Right atrium auricular region (tissue), 2 donors: ENCODE results near the gene PIGU. TPM values are rescaled to one million over a fixed set of nuclear protein-coding genes. Genes with fewer than 3 reads are reported as not detected.

Experiments used
- DNase-seq: peaks from one replicate; pipeline ENCODE4 v3.0.0-alpha.2; 2019; ENCODE audit warnings: low spot score
- H3K27ac ChIP-seq, 2 donors: fragments of 200-600 bp; sonication (generic); 1 replicate in 1 of 2; 2 replicates in 1 of 2; pipeline ENCODE4 v1.5.1; 2016 to 2019
- H3K27me3 ChIP-seq, 2 donors: fragments of 200-600 bp; sonication (generic); one replicate each; pipeline versions ENCODE4 v1.5.1 to v1.6.0; 2017 to 2019
- H3K36me3 ChIP-seq: fragments of 200-600 bp; sonication (generic); one replicate; pipeline ENCODE4 v1.5.1; 2016
- H3K4me1 ChIP-seq, 2 donors: fragments of 200-600 bp; sonication (generic); one replicate each; pipeline versions ENCODE4 v1.5.1 to v1.6.0; 2017 to 2019
- H3K4me3 ChIP-seq, 2 donors: fragments of 200-600 bp; sonication (generic); 1 replicate in 1 of 2; 2 replicates in 1 of 2; pipeline ENCODE4 v1.5.1; 2017 to 2019; ENCODE audit warnings: mild to moderate bottlenecking in 1 of 2, moderate library complexity in 1 of 2
- H3K9me3 ChIP-seq, 2 donors: fragments of 200-600 bp; sonication (generic); one replicate each; pipeline ENCODE4 v1.5.1; 2019
- total RNA-seq, 2 donors: library from RNA; depleted of rRNA; stranded (reverse); fragments of >200 nt; gene quantifications; one replicate each; pipeline ENCODE4 v1.1.0, GENCODE V29; 2016
- TF ChIP-seq, protein P1 (sequence below), 2 donors: fragments of 200-600 bp; sonication (generic); IDR thresholded peaks; one replicate each; pipeline ENCODE4 v1.5.1; 2019; ENCODE audit warnings: antibody characterized with exemption in 2 of 2

The PIGU gene
- total RNA-seq, 2 donors from 2014 or later = 16.6 to 17.7 TPM

DNA sequence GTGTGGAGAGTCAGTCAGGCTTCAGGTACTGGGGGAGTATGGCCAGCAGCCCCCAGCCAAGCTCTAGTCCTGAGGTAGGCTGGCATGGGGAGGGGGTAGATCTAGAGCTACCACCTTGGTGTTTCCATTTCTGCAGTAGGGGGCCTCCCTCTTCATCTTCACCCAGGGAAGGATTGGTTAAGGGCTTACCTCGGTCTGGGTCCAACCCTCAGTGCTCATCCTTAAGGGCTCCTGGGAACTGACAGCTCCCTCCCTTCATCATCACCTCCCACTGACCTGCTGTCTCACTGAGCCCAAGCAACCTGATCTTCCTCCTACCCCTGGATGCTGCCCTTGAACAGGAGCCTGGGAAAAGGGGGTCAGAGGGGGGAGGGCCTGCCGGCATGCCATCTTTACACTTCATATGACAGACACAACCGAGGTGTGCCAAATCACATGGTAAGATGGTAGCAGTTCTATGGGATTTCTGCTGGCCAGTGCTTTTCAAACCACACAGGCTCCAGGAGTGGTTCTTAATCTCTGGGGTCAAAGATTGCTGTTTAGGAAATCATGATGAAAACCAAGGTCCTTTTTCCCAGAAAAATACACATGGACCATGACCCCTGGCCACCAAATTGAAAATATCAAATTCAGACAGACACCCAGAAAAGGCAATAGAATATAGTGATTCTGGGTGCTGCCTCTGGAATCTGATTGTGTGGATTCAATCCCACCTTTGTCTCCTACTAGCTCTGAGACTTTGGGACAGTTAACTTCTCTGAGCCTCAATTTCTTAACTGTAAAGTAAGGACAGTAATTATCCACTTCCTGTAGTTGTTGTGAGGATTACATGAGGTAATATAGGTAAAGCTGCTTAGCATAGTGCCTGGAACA, 30.3 kb upstream of the PIGU start:
- Histone ChIP-seq H3K27ac (peak overlapping the region; percentile 100), H3K4me1 (peaks cover 0 to 67% of the 10 kb centered on the region in 2 donors), H3K4me3 (no peak overlapping the region), H3K36me3 (peaks cover 17% of the 10 kb centered on the region), H3K27me3 (no peaks in the 10 kb centered on the region), H3K9me3 (no peaks in the 10 kb centered on the region)
- TF ChIP-seq, protein P1, sequence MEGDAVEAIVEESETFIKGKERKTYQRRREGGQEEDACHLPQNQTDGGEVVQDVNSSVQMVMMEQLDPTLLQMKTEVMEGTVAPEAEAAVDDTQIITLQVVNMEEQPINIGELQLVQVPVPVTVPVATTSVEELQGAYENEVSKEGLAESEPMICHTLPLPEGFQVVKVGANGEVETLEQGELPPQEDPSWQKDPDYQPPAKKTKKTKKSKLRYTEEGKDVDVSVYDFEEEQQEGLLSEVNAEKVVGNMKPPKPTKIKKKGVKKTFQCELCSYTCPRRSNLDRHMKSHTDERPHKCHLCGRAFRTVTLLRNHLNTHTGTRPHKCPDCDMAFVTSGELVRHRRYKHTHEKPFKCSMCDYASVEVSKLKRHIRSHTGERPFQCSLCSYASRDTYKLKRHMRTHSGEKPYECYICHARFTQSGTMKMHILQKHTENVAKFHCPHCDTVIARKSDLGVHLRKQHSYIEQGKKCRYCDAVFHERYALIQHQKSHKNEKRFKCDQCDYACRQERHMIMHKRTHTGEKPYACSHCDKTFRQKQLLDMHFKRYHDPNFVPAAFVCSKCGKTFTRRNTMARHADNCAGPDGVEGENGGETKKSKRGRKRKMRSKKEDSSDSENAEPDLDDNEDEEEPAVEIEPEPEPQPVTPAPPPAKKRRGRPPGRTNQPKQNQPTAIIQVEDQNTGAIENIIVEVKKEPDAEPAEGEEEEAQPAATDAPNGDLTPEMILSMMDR (IDR thresholded peaks at IDR 0.05) = no peak
- no peak for DNase-seq

DNA sequence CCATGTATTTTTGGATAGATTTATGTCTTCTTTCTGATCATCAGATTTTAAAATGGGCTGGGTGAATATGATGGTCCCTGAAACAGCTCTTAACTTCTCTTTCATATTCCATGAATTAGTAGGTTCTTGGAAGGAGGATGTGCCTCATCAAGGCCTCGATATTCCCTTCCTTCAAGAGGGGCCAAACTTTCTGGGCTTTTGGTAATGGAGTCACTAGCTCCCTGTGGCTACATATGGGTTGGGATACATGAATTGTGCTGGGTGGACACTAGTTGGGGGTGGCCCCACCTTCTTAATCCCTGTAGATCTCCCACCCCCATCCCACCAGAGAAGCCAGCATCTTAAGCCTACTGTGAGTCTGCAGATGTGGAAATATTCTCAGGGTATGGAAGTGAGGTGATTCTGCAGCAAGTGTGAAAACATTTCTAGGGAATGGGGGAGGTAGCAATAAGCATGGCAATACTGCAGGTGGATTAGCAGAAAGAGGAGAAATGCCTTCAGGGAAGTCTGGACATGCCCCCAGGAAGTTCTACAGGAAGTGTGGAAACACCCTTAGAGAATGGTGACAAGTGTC, 29.5 kb upstream of the PIGU start:
- Histone ChIP-seq H3K27me3 (no peaks in the 10 kb centered on the region), H3K4me3 (peak overlapping the region; percentile 1 to 96), H3K36me3 (peaks cover 10% of the 10 kb centered on the region), H3K9me3 (no peaks in the 10 kb centered on the region), H3K4me1 (peaks cover 0 to 67% of the 10 kb centered on the region in 2 donors), H3K27ac (peak overlapping the region; percentile 100)
- TF ChIP-seq, protein P1 (IDR thresholded peaks at IDR 0.05) = no peak
- DNase-seq = no peak

DNA sequence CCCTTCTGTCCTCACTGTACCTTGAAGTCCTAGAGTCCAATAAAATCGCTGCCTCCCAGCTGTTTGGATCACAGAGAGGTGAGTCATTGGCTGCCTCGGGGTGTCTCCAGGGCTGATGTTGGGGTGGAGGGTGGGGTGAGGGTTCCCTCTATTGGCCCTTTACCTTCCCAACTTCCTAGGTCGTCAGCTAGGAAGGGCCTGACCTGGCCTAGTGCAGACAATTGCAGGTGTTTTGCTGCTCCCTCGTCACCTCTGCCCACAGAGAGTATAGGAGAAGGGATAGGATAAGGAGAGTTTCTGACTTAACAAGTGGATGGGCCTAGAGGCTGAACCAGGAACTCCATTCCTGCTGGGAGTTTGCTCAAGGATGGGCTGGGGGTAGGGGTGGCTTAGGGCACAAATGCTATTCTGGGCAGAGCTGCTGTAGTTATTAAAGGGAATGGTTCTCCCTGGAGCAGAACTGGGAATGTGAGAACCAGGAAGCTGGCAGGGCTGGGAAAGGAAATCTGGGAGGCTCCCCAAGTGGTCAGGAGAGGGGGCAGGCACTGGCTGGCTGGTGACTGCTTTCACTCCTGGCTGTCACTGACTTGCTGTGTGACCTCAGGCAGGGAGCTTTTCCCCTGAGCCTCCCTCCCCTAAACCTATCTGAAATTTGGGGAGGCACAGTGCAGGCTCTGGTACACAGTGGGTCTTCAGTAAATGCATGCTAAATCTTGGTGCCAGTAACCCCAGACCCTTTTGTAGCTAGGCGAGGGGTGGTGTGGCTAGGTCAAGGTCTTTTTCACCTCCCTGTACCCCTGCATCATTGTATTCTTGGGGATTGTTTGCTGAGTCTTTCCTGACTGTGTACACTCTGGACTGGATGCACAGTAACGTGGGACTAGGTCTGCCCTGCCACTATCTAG, 28.8 kb upstream of the PIGU start:
- Histone ChIP-seq H3K27me3 (no peaks in the 10 kb centered on the region), H3K9me3 (no peaks in the 10 kb centered on the region), H3K27ac (peak overlapping the region; percentile 100), H3K4me3 (peak overlapping the region; percentile 65 to 96), H3K36me3 (peaks cover 3% of the 10 kb centered on the region), H3K4me1 (peaks cover 0 to 67% of the 10 kb centered on the region in 2 donors)
- no peak for DNase-seq
- TF ChIP-seq, protein P1 (IDR thresholded peaks at IDR 0.05) = no peak

DNA sequence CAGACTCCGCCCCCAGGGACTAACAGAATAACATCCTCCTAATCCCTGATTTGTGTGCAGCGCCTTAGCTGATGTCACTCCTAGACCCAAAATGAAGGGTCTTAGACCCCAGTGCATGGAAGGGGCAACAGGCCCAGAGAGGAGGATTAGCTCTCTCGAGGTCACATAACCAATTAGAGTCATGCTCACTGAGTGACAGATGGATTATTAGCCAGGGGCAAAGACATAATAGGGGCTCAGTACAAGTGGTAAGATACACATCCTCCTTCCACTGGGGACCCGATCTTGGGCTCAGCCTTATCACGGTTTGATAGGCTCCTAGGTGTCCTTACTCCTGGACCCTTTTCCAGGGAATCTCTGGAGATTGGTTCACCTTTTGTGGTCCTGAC, 28.1 kb upstream of the PIGU start:
- no peaks in the 10 kb centered on the region for H3K9me3 ChIP-seq
- H3K36me3 ChIP-seq = no peaks in the 10 kb centered on the region
- peak overlapping the region; percentile 65 to 96 for H3K4me3 ChIP-seq
- TF ChIP-seq, protein P1 (IDR thresholded peaks at IDR 0.05) = no peak
- peaks cover 0 to 60% of the 10 kb centered on the region in 2 donors for H3K4me1 ChIP-seq
- peak overlapping the region; percentile 100 for H3K27ac ChIP-seq
- no peak for DNase-seq
- no peaks in the 10 kb centered on the region for H3K27me3 ChIP-seq

DNA sequence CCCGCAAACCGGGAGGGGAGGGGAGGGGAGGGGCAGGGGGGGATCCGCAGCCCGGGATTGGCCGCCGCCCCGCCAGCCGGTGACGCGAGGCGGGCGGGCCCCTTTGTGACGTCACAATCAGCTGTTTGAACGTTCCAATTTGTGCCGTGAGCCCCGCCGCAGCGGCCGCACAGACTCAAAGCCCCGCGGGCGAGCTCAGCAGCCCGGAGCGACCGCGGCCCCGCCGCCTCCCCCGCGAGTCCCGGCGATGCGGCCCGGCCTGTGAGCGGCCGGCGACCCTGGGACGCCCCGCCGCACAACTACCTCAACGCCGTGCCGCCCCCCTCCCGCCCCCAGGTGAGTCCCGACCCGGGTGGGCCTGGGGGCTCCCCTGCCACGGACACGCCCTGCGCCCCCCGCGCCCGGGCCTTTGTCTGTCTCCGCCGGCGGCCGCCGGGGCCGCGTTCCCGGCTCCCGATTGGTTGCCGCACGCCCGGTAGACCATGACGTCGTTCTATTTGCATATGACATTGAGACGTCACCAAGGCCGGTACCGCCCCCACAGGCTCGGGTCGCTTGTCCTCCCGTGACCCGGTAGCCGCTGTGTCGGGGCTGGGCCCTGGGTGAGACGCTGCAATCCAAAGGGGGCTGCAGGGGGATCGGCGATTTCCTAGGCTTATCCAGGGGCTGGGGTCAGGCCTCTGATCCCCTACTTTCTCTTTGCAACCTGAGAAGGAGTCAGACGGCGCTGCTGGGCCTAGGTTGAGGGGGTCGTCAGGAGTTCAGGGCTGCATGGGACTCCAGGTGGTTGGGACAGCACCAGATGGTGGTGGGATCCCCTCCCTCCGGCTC, 27.5 kb upstream of the PIGU start, which contains the start of gene TP53INP2:
TP53INP2 (plus strand) TSS at position 168 of the 831 bp plus-strand sequence. CDS start 4,396 bp downstream, outside the sequence.
- peaks cover 0 to 56% of the 10 kb centered on the region in 2 donors for H3K4me1 ChIP-seq
- no peaks in the 10 kb centered on the region for H3K27me3 ChIP-seq
- H3K4me3 ChIP-seq = peak within 1 kb of the TSS; percentile 65 to 96
- no peaks in the 10 kb centered on the region for H3K36me3 ChIP-seq
- peak within 1 kb of the TSS; percentile 100 for H3K27ac ChIP-seq
- TF ChIP-seq, protein P1 (IDR thresholded peaks at IDR 0.05) = no peak
- DNase-seq = peak; percentile 97
- H3K9me3 ChIP-seq = no peaks in the 10 kb centered on the region
